ENCODE results near the gene TUBA1C. TPM values are rescaled to one million over a fixed set of nuclear protein-coding genes. Genes with fewer than 3 reads are reported as not detected.
"Not testable (repeated sequence)": the region's sequence is repeated elsewhere in the genome, so short reads cannot be mapped to it uniquely, and the experiment has no call there.

Gene TUBA1C
- total RNA-seq, 4 donors from 2014 or later, result 122 to 210 (median 131) TPM

- H3K9me3 ChIP-seq, result no peaks in the 10 kb centered on the region
- peak overlapping the region in 1 of 4 donors; percentile 26 for H3K27ac ChIP-seq
- H3K4me1 ChIP-seq, result peaks cover 0 to 29% (median 0%) of the 10 kb centered on the region in 3 donors
- TF ChIP-seq POLR2AphosphoS5 (IDR thresholded peaks at IDR 0.05) (no peak), POLR2A (IDR thresholded peaks at IDR 0.05) (no peak), EP300 (IDR thresholded peaks at IDR 0.05) (no peak), CTCF (IDR thresholded peaks at IDR 0.05) (no peak)
- H3K4me3 ChIP-seq, result no peak overlapping the region
- no peak for ATAC-seq
- no peaks in the 10 kb centered on the region for H3K36me3 ChIP-seq
- 9 to 40% methylated on average over 3 of the region's 3 CpGs for WGBS, 2 donors (ENCODE audit: low coverage in 1 of 2)
- no peaks in the 10 kb centered on the region for H3K27me3 ChIP-seq
Measured at GRCh38 chr12:49260166-49260565, 4.7 kb upstream of the TUBA1C start.

GRCh38 chr12:49260571-49261363 is 4.1 kb upstream of the TUBA1C start:
- no peak for ATAC-seq
- Histone ChIP-seq H3K27ac (peak overlapping the region in 1 of 4 donors; percentile 26), H3K27me3 (no peaks in the 10 kb centered on the region), H3K4me3 (no peak overlapping the region), H3K4me1 (peaks cover 0 to 34% (median 0%) of the 10 kb centered on the region in 3 donors), H3K36me3 (no peaks in the 10 kb centered on the region), H3K9me3 (no peaks in the 10 kb centered on the region)
- TF ChIP-seq CTCF (IDR thresholded peaks at IDR 0.05) (no peak), POLR2AphosphoS5 (IDR thresholded peaks at IDR 0.05) (no peak), EP300 (IDR thresholded peaks at IDR 0.05) (no peak), POLR2A (IDR thresholded peaks at IDR 0.05) (no peak)
- WGBS, 2 donors (ENCODE audit: low coverage in 1 of 2), result 53 to 86% methylated on average over 7 of the region's 11 CpGs

GRCh38 chr12:49261721-49262120 is 3.2 kb upstream of the TUBA1C start:
- no peak for TF ChIP-seq EP300 (IDR thresholded peaks at IDR 0.05)
- TF ChIP-seq POLR2AphosphoS5 (IDR thresholded peaks at IDR 0.05), result no peak
- no peak for TF ChIP-seq CTCF (IDR thresholded peaks at IDR 0.05)
- no peak for TF ChIP-seq POLR2A (IDR thresholded peaks at IDR 0.05)
- H3K36me3 ChIP-seq, result no peaks in the 10 kb centered on the region
- no peak overlapping the region for H3K27ac ChIP-seq
- 84 to 96% methylated on average over 2 of the region's 2 CpGs for WGBS, 2 donors (ENCODE audit: low coverage in 1 of 2)
- ATAC-seq, result no peak
- no peaks in the 10 kb centered on the region for H3K27me3 ChIP-seq
- peaks cover 0 to 43% (median 0%) of the 10 kb centered on the region in 3 donors for H3K4me1 ChIP-seq
- no peaks in the 10 kb centered on the region for H3K9me3 ChIP-seq
- no peak overlapping the region for H3K4me3 ChIP-seq

GRCh38 chr12:49263400-49263763 is 1.5 kb upstream of the TUBA1C start:
- Histone ChIP-seq H3K36me3 (no peaks in the 10 kb centered on the region), H3K27me3 (no peaks in the 10 kb centered on the region), H3K27ac (no peak overlapping the region), H3K9me3 (no peaks in the 10 kb centered on the region), H3K4me3 (no peak overlapping the region), H3K4me1 (peaks cover 0 to 60% (median 0%) of the 10 kb centered on the region in 3 donors)
- ATAC-seq, result no peak
- TF ChIP-seq POLR2AphosphoS5 (IDR thresholded peaks at IDR 0.05), result no peak
- TF ChIP-seq CTCF (IDR thresholded peaks at IDR 0.05), result no peak
- no peak for TF ChIP-seq POLR2A (IDR thresholded peaks at IDR 0.05)
- no peak for TF ChIP-seq EP300 (IDR thresholded peaks at IDR 0.05)
- 60 to 74% methylated on average over 2 to 5 of the region's 5 CpGs for WGBS, 2 donors (ENCODE audit: low coverage in 1 of 2)

GRCh38 chr12:49264466-49264872 is 413 bp upstream of the TUBA1C start:
- TF ChIP-seq POLR2AphosphoS5 (IDR thresholded peaks at IDR 0.05) (no peak), EP300 (IDR thresholded peaks at IDR 0.05) (no peak), CTCF (IDR thresholded peaks at IDR 0.05) (peak in 2 of 4 experiments; percentile 21 to 36), POLR2A (IDR thresholded peaks at IDR 0.05) (no peak)
- Histone ChIP-seq H3K9me3 (no peaks in the 10 kb centered on the region), H3K4me3 (peak overlapping the region; percentile 81 to 88), H3K4me1 (peaks cover 0 to 68% (median 3%) of the 10 kb centered on the region in 3 donors), H3K36me3 (peaks cover 0 to 4% of the 10 kb centered on the region in 2 donors), H3K27me3 (no peaks in the 10 kb centered on the region), H3K27ac (peak overlapping the region; percentile 72 to 93 (median 92))
- peak; percentile 54 for ATAC-seq
- WGBS, 2 donors (ENCODE audit: low coverage in 1 of 2), result 0% methylated on average over 5 to 22 of the region's 35 CpGs

- Histone ChIP-seq H3K36me3 (peaks cover 0 to 48% of the 10 kb centered on the region in 2 donors), H3K27ac (peak overlapping the region in 1 of 4 donors; percentile 33), H3K4me1 (peaks cover 0 to 43% (median 3%) of the 10 kb centered on the region in 3 donors)
- not testable (repeated sequence) for ATAC-seq, H3K27me3 ChIP-seq, H3K4me3 ChIP-seq, H3K9me3 ChIP-seq
- WGBS, 2 donors (ENCODE audit: low coverage in 1 of 2), result 61 to 83% methylated on average over 1 to 5 of the region's 6 CpGs
Measured at GRCh38 chr12:49269191-49269590, 4.3 kb downstream of the TUBA1C start.

All from gastroesophageal sphincter (tissue), 4 donors.